Medulla oblongata (tissue), 1 donor: ENCODE measurements around the gene RNF223.

Experiments used
- DNase-seq: peaks from one replicate; pipeline ENCODE4 v3.0.0-alpha.2; 2015; ENCODE audit errors: extremely low spot score

Gene RNF223

GRCh38 chr1:1046243-1046642 lies 27.9 kb downstream of the RNF223 start:
- no peak for DNase-seq

- DNase-seq = no peak
Measured at GRCh38 chr1:1045129-1045528, 29.0 kb downstream of the RNF223 start.

GRCh38 chr1:1044455-1045078 lies 29.5 kb downstream of the RNF223 start:
- DNase-seq = no peak

GRCh38 chr1:1043921-1044320 lies 30.2 kb downstream of the RNF223 start:
- DNase-seq = no peak

GRCh38 chr1:1043411-1043810 lies 30.7 kb downstream of the RNF223 start:
- DNase-seq = no peak

GRCh38 chr1:1042835-1043234 lies 31.3 kb downstream of the RNF223 start:
- DNase-seq = no peak

- DNase-seq = no peak
Measured at GRCh38 chr1:1041873-1042272, 32.2 kb downstream of the RNF223 start.

- DNase-seq = no peak
Measured at GRCh38 chr1:1041092-1041523, 33.0 kb downstream of the RNF223 start.

GRCh38 chr1:1040004-1040991 lies 33.8 kb downstream of the RNF223 start:
- DNase-seq = peak; percentile 60

GRCh38 chr1:1039145-1039910 lies 34.8 kb downstream of the RNF223 start:
- no peak for DNase-seq

- peak; percentile 56 for DNase-seq
Measured at GRCh38 chr1:1038694-1039093, 35.4 kb downstream of the RNF223 start.

- DNase-seq = no peak
Measured at GRCh38 chr1:1037366-1038327, 36.5 kb downstream of the RNF223 start.

GRCh38 chr1:1035291-1035943 lies 38.7 kb downstream of the RNF223 start:
- DNase-seq = no peak

GRCh38 chr1:1034439-1034781 lies 39.7 kb downstream of the RNF223 start:
- no peak for DNase-seq

GRCh38 chr1:1033731-1034438 lies 40.2 kb downstream of the RNF223 start:
- DNase-seq = no peak

- DNase-seq = peak; percentile 84
Measured at GRCh38 chr1:1033009-1033587, 41.0 kb downstream of the RNF223 start.

GRCh38 chr1:1032424-1032823 lies 41.7 kb downstream of the RNF223 start:
- DNase-seq = no peak

- DNase-seq = no peak
Measured at GRCh38 chr1:1031659-1032235, 42.4 kb downstream of the RNF223 start.
